Body of pancreas (tissue), 4 donors: Measurements from ENCODE around the gene DSE.

Experiments
- POLR2A ChIP-seq, 3 donors: fragments of 450-650 bp; IDR thresholded peaks; one replicate each; pipeline ENCODE4 v1.6.1; 2016; ENCODE audit warnings: antibody characterized with exemption in 3 of 3, mild to moderate bottlenecking in 2 of 3
- TF ChIP-seq, protein P1 (sequence below), 7 experiments: fragments of 450-650 bp in 4 of 7; fragments of 200-600 bp in 3 of 7; sonication (generic) in 3 of 7; IDR thresholded peaks; one replicate each; pipeline ENCODE4 v1.5.1; 2016 to 2019; ENCODE audit warnings: antibody characterized with exemption in 7 of 7

DNA sequence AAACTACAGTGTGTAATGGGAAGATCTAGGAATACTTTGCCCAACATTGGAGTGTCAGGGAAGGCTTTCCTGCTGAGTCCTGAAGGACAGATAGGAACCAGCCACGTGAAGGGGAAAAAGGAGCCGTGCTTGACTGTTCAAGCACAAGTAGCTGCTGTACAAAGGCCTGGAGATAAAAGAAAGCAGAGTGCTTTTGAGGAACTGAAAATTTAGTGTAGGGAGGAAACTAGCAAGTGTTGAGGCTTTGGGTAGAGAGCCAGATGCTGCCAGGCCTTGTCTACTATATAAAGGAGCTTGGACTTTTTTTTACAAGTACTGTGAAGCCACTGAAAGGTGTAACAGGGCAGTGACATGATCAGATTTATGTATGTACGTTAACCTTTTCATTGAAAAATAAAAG is 39.0 kb downstream of the DSE start:
- TF ChIP-seq, protein P1, sequence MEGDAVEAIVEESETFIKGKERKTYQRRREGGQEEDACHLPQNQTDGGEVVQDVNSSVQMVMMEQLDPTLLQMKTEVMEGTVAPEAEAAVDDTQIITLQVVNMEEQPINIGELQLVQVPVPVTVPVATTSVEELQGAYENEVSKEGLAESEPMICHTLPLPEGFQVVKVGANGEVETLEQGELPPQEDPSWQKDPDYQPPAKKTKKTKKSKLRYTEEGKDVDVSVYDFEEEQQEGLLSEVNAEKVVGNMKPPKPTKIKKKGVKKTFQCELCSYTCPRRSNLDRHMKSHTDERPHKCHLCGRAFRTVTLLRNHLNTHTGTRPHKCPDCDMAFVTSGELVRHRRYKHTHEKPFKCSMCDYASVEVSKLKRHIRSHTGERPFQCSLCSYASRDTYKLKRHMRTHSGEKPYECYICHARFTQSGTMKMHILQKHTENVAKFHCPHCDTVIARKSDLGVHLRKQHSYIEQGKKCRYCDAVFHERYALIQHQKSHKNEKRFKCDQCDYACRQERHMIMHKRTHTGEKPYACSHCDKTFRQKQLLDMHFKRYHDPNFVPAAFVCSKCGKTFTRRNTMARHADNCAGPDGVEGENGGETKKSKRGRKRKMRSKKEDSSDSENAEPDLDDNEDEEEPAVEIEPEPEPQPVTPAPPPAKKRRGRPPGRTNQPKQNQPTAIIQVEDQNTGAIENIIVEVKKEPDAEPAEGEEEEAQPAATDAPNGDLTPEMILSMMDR (IDR thresholded peaks at IDR 0.05) = no peak
- no peak for TF ChIP-seq POLR2A (IDR thresholded peaks at IDR 0.05)
